Measurements from ENCODE around the gene TNRC6A. TPM values are rescaled to one million over a fixed set of nuclear protein-coding genes. Genes with fewer than 3 reads are reported as not detected.
"Not testable (repeated sequence)": the region's sequence is repeated elsewhere in the genome, so short reads cannot be mapped to it uniquely, and the experiment has no call there.

The TNRC6A gene
- total RNA-seq, 3 donors from 2014 or later, result 39.3 to 53.8 (median 43.8) TPM

- Mint-ChIP-seq H3K27me3 (ENCODE audit: low read depth) (no peaks in the 10 kb centered on the region), H3K4me3 (no peak overlapping the region), H3K36me3 (ENCODE audit: insufficient read depth) (peaks cover 25% of the 10 kb centered on the region), H3K9me3 (no peaks in the 10 kb centered on the region), H3K4me1 (ENCODE audit: low read depth) (peaks cover 92% of the 10 kb centered on the region)
- DNase-seq (no peak), ATAC-seq (no peak)
Measured at GRCh38 chr16:24736758-24737157, 7.3 kb downstream of the TNRC6A start.

GRCh38 chr16:24737391-24737871, 8.0 kb downstream of the TNRC6A start:
- DNase-seq (no peak), ATAC-seq (no peak)
- Mint-ChIP-seq H3K36me3 (ENCODE audit: insufficient read depth) (peaks cover 19% of the 10 kb centered on the region), H3K4me3 (no peak overlapping the region), H3K9me3 (no peaks in the 10 kb centered on the region), H3K27me3 (ENCODE audit: low read depth) (no peaks in the 10 kb centered on the region), H3K4me1 (ENCODE audit: low read depth) (peaks cover 91% of the 10 kb centered on the region)

- ATAC-seq, result no peak
- H3K9me3 Mint-ChIP-seq, result no peaks in the 10 kb centered on the region
- DNase-seq, result no peak
- no peaks in the 10 kb centered on the region for H3K27me3 Mint-ChIP-seq (ENCODE audit: low read depth)
- peaks cover 18% of the 10 kb centered on the region for H3K36me3 Mint-ChIP-seq (ENCODE audit: insufficient read depth)
- no peak overlapping the region for H3K4me3 Mint-ChIP-seq
- H3K4me1 Mint-ChIP-seq (ENCODE audit: low read depth), result peaks cover 92% of the 10 kb centered on the region
Measured at GRCh38 chr16:24737916-24738594, 8.6 kb downstream of the TNRC6A start.

- Mint-ChIP-seq H3K4me3 (no peak overlapping the region), H3K27me3 (ENCODE audit: low read depth) (no peaks in the 10 kb centered on the region), H3K9me3 (no peaks in the 10 kb centered on the region), H3K36me3 (ENCODE audit: insufficient read depth) (peaks cover 15% of the 10 kb centered on the region), H3K4me1 (ENCODE audit: low read depth) (peaks cover 91% of the 10 kb centered on the region)
- ATAC-seq (no peak), DNase-seq (no peak)
Measured at GRCh38 chr16:24738895-24739294, 9.4 kb downstream of the TNRC6A start.

- Mint-ChIP-seq H3K36me3 (ENCODE audit: insufficient read depth) (peaks cover 17% of the 10 kb centered on the region), H3K9me3 (no peaks in the 10 kb centered on the region), H3K4me1 (ENCODE audit: low read depth) (peaks cover 92% of the 10 kb centered on the region), H3K27me3 (ENCODE audit: low read depth) (no peaks in the 10 kb centered on the region), H3K4me3 (no peak overlapping the region)
- ATAC-seq, result no peak
- DNase-seq, result no peak
Measured at GRCh38 chr16:24741862-24742261, 12.4 kb downstream of the TNRC6A start.

- not testable (repeated sequence) for H3K27me3 Mint-ChIP-seq (ENCODE audit: low read depth); ATAC-seq; H3K4me3 Mint-ChIP-seq; DNase-seq; H3K9me3 Mint-ChIP-seq
- Mint-ChIP-seq H3K36me3 (ENCODE audit: insufficient read depth) (peaks cover 19% of the 10 kb centered on the region), H3K4me1 (ENCODE audit: low read depth) (peaks cover 93% of the 10 kb centered on the region)
Measured at GRCh38 chr16:24742610-24743009, 13.2 kb downstream of the TNRC6A start.

- Mint-ChIP-seq H3K36me3 (ENCODE audit: insufficient read depth) (peaks cover 24% of the 10 kb centered on the region), H3K4me3 (no peak overlapping the region)
Measured at GRCh38 chr16:24745391-24745790, 15.9 kb downstream of the TNRC6A start.

GRCh38 chr16:24745791-24746190, 16.3 kb downstream of the TNRC6A start:
- H3K36me3 Mint-ChIP-seq (ENCODE audit: insufficient read depth), result peaks cover 21% of the 10 kb centered on the region
- DNase-seq, result no peak
- no peaks in the 10 kb centered on the region for H3K9me3 Mint-ChIP-seq
- no peak for ATAC-seq
- H3K27me3 Mint-ChIP-seq (ENCODE audit: low read depth), result no peaks in the 10 kb centered on the region
- H3K4me1 Mint-ChIP-seq (ENCODE audit: low read depth), result peaks cover 86% of the 10 kb centered on the region
- no peak overlapping the region for H3K4me3 Mint-ChIP-seq

More at GRCh38 chr16:24745391-24745790, 15.9 kb downstream of the TNRC6A start:
- ATAC-seq, result no peak
- H3K27me3 Mint-ChIP-seq (ENCODE audit: low read depth), result no peaks in the 10 kb centered on the region
- H3K9me3 Mint-ChIP-seq, result no peaks in the 10 kb centered on the region
- H3K4me1 Mint-ChIP-seq (ENCODE audit: low read depth), result peaks cover 87% of the 10 kb centered on the region
- DNase-seq, result no peak

- ATAC-seq (no peak), DNase-seq (no peak)
- H3K36me3 Mint-ChIP-seq (ENCODE audit: insufficient read depth), result peaks cover 26% of the 10 kb centered on the region
- H3K9me3 Mint-ChIP-seq, result no peaks in the 10 kb centered on the region
- H3K4me1 Mint-ChIP-seq (ENCODE audit: low read depth), result peaks cover 82% of the 10 kb centered on the region
- no peak overlapping the region for H3K4me3 Mint-ChIP-seq
- no peaks in the 10 kb centered on the region for H3K27me3 Mint-ChIP-seq (ENCODE audit: low read depth)
Measured at GRCh38 chr16:24747441-24747840, 18.0 kb downstream of the TNRC6A start.

GRCh38 chr16:24748242-24748641, 18.8 kb downstream of the TNRC6A start:
- H3K9me3 Mint-ChIP-seq, result no peaks in the 10 kb centered on the region
- peaks cover 28% of the 10 kb centered on the region for H3K36me3 Mint-ChIP-seq (ENCODE audit: insufficient read depth)
- peak; percentile 88 to 92 for ATAC-seq
- peaks cover 84% of the 10 kb centered on the region for H3K4me1 Mint-ChIP-seq (ENCODE audit: low read depth)
- H3K4me3 Mint-ChIP-seq, result no peak overlapping the region
- H3K27me3 Mint-ChIP-seq (ENCODE audit: low read depth), result no peaks in the 10 kb centered on the region
- no peak for DNase-seq

GRCh38 chr16:24749310-24749709, 19.9 kb downstream of the TNRC6A start:
- peaks cover 21% of the 10 kb centered on the region for H3K36me3 Mint-ChIP-seq (ENCODE audit: insufficient read depth)
- ATAC-seq (no peak), DNase-seq (no peak)
- H3K4me1 Mint-ChIP-seq (ENCODE audit: low read depth), result peaks cover 78% of the 10 kb centered on the region
- H3K4me3 Mint-ChIP-seq, result no peak overlapping the region
- H3K9me3 Mint-ChIP-seq, result no peaks in the 10 kb centered on the region
- no peaks in the 10 kb centered on the region for H3K27me3 Mint-ChIP-seq (ENCODE audit: low read depth)

- H3K9me3 Mint-ChIP-seq; DNase-seq; ATAC-seq; H3K4me3 Mint-ChIP-seq; H3K27me3 Mint-ChIP-seq (ENCODE audit: low read depth): not testable (repeated sequence)
- Mint-ChIP-seq H3K4me1 (ENCODE audit: low read depth) (peaks cover 79% of the 10 kb centered on the region), H3K36me3 (ENCODE audit: insufficient read depth) (peaks cover 21% of the 10 kb centered on the region)
Measured at GRCh38 chr16:24749872-24750271, 20.4 kb downstream of the TNRC6A start.

- Mint-ChIP-seq H3K9me3 (no peaks in the 10 kb centered on the region), H3K4me3 (peak overlapping the region; percentile 25), H3K4me1 (ENCODE audit: low read depth) (peaks cover 69% of the 10 kb centered on the region), H3K36me3 (ENCODE audit: insufficient read depth) (peaks cover 23% of the 10 kb centered on the region), H3K27me3 (ENCODE audit: low read depth) (no peaks in the 10 kb centered on the region)
- no peak for DNase-seq
- ATAC-seq, result no peak
Measured at GRCh38 chr16:24753000-24753399, 23.5 kb downstream of the TNRC6A start.

- Mint-ChIP-seq H3K36me3 (ENCODE audit: insufficient read depth) (peaks cover 23% of the 10 kb centered on the region), H3K4me1 (ENCODE audit: low read depth) (peaks cover 65% of the 10 kb centered on the region), H3K27me3 (ENCODE audit: low read depth) (no peaks in the 10 kb centered on the region), H3K9me3 (no peaks in the 10 kb centered on the region), H3K4me3 (peak overlapping the region; percentile 25)
- ATAC-seq, result peak; percentile 94 to 96
- DNase-seq, result peak; percentile 17
Measured at GRCh38 chr16:24753437-24753836, 24.0 kb downstream of the TNRC6A start.

- no peak for DNase-seq
- Mint-ChIP-seq H3K4me3 (no peak overlapping the region), H3K4me1 (ENCODE audit: low read depth) (peaks cover 54% of the 10 kb centered on the region), H3K36me3 (ENCODE audit: insufficient read depth) (peaks cover 16% of the 10 kb centered on the region), H3K9me3 (no peaks in the 10 kb centered on the region), H3K27me3 (ENCODE audit: low read depth) (no peaks in the 10 kb centered on the region)
- no peak for ATAC-seq
Measured at GRCh38 chr16:24754543-24754942, 25.1 kb downstream of the TNRC6A start.
